Hematopoietic multipotent progenitor cell (in vitro differentiated cells): ENCODE data around the gene ZNF804B. TPM values are rescaled to one million over a fixed set of nuclear protein-coding genes. Genes with fewer than 3 reads are reported as not detected.

Experiments used
- DNase-seq, 3 donors: peaks; one replicate each; pipeline ENCODE4 v3.0.0-alpha.2; 2011 to 2015; ENCODE audit warnings: low read depth in 2 of 3, low spot score in 2 of 3
- total RNA-seq: library from RNA; depleted of rRNA; stranded (reverse); fragments of >200 nt; gene quantifications from one replicate; pipeline ENCODE4 v1.2.3, GENCODE V29; 2012

The ZNF804B gene
- total RNA-seq, 1 donor, result 0.27 TPM

DNA sequence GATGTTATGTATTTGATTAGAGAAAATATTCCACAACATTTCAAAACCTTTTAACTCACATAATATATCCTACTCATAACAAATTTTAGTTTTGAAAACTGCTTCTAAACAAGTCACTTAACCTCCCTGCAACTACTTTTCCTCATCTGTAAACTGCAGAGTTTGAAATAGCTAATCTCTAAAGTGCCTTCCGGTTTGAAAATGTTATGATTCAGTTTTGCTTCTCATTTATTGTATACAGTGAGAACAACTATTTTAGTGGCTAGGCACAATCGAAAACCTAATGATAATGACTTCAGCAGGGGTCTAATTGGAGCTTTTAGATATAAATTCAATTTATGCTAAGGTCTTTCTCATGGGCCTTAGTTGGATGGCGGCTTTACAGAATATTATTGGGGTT lies 66.7 kb downstream of the ZNF804B start:
- DNase-seq, result no peak

GRCh38 chr7:88835147-88835728 lies 75.7 kb downstream of the ZNF804B start:
- DNase-seq, result peak in 2 of 3 donors; percentile 36 to 78

GRCh38 chr7:88842201-88842600 lies 82.7 kb downstream of the ZNF804B start:
- no peak for DNase-seq

- no peak for DNase-seq
Measured at GRCh38 chr7:88845091-88845490, 85.6 kb downstream of the ZNF804B start.

DNA sequence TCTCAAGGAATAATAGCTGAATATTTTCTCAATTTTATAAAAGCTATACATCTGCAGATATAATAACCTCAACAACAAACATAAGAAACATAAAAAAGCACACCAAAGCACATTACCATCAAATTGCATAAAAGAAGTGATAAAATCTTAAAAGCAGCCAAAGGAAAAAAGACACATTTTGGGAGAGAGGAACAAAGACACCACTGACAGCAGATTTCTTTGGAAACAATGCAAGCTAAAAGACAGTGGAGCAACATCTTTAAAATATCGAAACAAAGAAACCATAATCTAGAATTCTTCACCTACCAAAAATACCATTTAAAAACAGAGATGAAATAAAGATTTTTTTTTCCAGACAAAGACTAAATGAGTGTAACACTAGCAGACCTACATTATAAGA lies 91.7 kb downstream of the ZNF804B start:
- DNase-seq, result no peak

DNA sequence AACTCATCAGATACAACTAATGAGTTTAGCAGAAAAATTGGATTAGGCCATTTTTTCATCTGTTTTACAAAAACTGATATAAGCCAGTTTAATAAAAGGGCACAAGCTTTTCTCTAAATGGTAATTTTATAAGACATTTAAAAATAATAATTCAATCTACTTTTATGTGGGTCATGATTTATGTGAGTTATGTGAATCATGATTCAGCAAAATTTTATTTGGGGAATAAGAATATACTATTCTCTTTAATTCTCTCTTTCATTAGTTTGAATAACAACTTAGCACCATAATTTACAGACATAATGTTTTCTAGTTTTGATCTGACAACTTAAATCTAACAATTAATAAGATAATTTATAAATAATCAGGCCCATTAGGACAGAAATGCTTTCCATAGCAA lies 99.8 kb downstream of the ZNF804B start:
- DNase-seq, result no peak

GRCh38 chr7:88866265-88866863 lies 106.9 kb downstream of the ZNF804B start:
- no peak for DNase-seq

DNA sequence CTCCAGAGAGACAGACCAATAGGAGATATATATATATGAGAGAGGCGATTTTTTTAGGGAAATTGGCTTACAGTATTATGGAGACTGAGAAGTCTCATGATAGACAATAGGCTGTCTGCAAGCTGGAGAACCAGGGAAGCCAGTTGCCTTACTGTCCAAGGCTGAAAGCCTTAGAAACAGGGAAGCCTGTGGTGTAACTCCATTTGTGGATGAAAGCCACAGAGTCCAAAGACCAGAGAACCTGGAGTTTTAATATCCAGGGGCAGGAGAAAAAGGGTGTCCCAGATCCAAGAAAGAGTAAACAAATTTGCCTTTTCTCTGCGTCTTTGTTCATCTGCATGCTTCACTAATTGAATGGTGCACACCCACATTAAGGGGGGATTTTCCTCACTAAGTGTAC lies 107.7 kb downstream of the ZNF804B start:
- DNase-seq, result no peak

GRCh38 chr7:88868456-88868855 lies 109.0 kb downstream of the ZNF804B start:
- DNase-seq, result no peak

- DNase-seq, result no peak
Measured at GRCh38 chr7:88881136-88881535, 121.6 kb downstream of the ZNF804B start.

DNA sequence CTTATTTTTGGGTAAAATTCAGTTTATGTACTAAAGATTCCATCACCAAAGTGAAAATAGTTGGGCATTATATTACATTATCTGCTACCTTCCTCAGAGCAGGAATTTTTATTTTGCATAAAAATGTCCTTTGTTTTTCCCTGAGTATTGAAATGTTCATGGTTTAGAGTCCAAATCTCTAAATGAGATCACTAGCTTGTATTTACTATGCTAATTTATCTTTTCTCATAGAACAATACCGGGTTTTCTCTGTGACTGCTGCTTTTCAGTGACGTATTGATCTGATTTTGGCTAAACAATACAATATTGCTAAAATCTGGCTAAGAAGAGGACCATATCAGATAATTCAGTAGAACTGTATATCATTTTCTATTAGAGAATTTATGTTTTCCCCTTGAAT lies 125.6 kb downstream of the ZNF804B start:
- no peak for DNase-seq

GRCh38 chr7:88888684-88889083 lies 129.2 kb downstream of the ZNF804B start:
- no peak for DNase-seq

DNA sequence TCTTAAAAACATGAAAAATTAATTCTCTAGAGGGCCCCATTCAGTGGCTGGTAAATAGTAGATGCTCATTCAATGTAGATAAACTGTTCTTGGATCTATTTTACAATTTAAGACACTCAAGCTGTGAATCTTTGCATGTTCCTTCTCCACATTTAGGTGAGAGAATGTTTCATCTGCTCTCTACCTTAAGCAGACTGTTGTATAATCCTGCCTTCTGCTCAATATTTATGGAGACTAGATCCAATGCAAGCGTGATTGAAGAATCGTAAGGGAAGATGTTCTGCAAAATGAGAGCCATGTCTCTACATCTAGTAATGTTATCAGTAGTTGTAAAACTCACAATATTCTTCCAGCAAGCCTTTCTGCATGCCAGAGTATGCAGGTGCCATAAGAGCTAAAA lies 151.0 kb downstream of the ZNF804B start:
- no peak for DNase-seq

- no peak for DNase-seq
Measured at GRCh38 chr7:88912852-88913251, 153.4 kb downstream of the ZNF804B start.

- no peak for DNase-seq
Measured at GRCh38 chr7:88915615-88916014, 156.1 kb downstream of the ZNF804B start.

- DNase-seq, result no peak
Measured at GRCh38 chr7:88919478-88920131, 160.1 kb downstream of the ZNF804B start.

DNA sequence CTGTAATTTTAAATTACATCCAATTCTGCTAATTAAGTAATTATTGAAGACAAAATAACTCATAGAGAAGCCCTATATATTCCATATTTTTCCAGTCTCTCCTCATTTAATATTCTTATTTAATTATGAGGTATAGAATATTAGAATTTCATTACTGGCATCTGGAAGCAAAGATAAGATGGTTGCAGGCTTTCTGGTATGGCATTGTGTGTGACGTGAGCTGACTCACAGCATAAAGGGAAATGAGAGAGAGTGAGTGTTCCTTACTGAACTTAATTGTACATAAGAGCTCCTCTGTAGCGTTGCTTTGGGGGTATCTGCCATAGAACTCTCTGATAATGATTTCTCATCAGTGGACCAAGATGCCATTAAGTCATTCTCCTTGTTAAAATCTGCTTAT lies 163.4 kb downstream of the ZNF804B start:
- DNase-seq, result no peak

GRCh38 chr7:88928276-88928675 lies 168.8 kb downstream of the ZNF804B start:
- no peak for DNase-seq

GRCh38 chr7:88929719-88930118 lies 170.2 kb downstream of the ZNF804B start:
- no peak for DNase-seq

DNA sequence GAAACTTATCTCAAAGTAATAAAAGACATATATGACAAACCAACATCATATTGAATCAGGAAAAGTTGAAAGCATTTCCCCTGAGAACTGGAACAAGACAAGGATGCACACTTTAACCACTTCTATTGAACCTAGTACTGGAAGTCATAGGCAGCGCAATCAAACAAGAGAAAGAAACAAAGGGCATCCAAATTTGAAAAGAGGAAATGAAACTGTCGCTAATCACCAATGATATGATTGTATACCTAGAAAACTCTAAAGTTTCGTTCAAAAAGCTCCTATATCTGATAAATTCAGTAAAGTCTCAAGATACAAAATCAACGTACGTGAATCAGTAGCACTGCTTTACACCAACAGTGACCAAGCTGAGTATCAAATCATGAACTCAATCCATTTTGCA lies 173.8 kb downstream of the ZNF804B start:
- no peak for DNase-seq

DNA sequence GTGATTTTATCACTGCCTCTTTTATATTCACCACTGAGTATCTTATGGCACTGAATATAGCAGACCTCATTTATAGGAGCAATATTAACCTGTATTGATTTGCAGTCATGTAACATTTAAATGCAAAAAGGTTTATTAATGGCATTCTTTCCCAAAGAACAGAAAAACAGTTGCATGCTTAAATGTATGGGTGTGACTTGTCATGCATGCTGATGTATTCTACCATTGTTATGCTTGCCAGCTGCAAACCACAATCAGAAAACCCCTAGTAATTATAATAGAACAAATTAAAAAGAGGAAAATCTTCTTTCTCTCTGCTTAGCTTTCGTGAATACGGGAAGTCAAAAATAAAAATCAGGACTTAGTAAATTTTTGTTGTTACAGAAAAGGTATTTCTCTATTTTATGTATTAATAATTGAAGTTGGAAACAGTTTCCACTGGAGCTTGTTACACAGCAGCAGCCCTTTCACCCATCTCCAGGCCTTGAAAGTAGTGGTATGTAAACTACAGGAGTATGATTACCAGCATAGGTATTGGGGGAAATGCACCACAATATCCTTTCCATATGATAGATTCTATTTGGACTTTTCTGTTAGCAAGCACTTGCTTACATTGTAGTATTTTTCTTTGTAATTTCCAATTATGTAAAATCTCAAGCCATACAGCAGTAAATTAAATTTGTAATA lies 183.5 kb downstream of the ZNF804B start:
- no peak for DNase-seq

DNA sequence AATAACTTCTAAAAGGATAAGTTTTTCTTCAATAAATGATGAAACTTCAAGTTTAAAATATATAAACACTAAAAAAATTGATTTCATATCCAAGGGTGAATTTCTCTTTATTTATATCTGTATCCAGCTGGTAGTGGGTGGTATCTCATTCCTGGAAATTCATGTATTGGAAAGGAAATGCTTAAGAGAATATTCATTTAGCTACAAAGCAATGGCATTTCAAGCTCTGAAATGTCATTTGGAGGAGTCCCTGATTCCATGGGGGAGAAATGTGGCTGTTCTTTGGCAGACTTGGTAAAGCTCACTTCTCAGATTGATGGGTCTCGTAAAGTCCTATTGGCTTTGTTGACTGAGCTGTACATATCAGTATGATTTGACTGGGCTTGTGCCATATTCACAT lies 192.3 kb downstream of the ZNF804B start:
- DNase-seq, result no peak
